NT2/D1 (cell line): ENCODE data around the gene WBP11.
"Not testable (repeated sequence)": the region's sequence is repeated elsewhere in the genome, so short reads cannot be mapped to it uniquely, and the experiment has no call there.

Source experiments
- DNase-seq: peaks from one replicate; pipeline ENCODE4 v3.0.0-alpha.2; 2011; ENCODE audit warnings: low read depth, low spot score
- H3K27me3 ChIP-seq: 2 replicates; pipeline ENCODE4 v1.6.0; 2011; ENCODE audit warnings: mild to moderate bottlenecking; ENCODE audit not compliant: insufficient read length, insufficient read depth
- H3K36me3 ChIP-seq: 2 replicates; pipeline ENCODE4 v1.6.1; 2011; ENCODE audit warnings: mild to moderate bottlenecking, low read length, mixed read lengths; ENCODE audit not compliant: insufficient read depth, insufficient read length
- H3K4me1 ChIP-seq: 2 replicates; pipeline ENCODE4 v1.5.1; 2011; ENCODE audit not compliant: insufficient read depth, insufficient read length
- H3K4me3 ChIP-seq: 2 replicates; pipeline ENCODE4 v1.5.1; 2011; ENCODE audit warnings: low read depth; ENCODE audit not compliant: insufficient read length
- H3K9ac ChIP-seq: 2 replicates; pipeline ENCODE4 v1.6.0; 2011; ENCODE audit warnings: low read depth; ENCODE audit not compliant: insufficient read length
- H3K9me3 ChIP-seq: 2 replicates; pipeline ENCODE4 v1.5.1; 2011; ENCODE audit warnings: mild to moderate bottlenecking, low read length; ENCODE audit not compliant: insufficient read depth
- SUZ12 ChIP-seq: IDR thresholded peaks from 2 replicates; pipeline ENCODE4 v1.6.1; 2011; ENCODE audit not compliant: insufficient read length, insufficient read depth; ENCODE audit errors: extremely low read depth
- YY1 ChIP-seq: IDR thresholded peaks from 2 replicates; pipeline ENCODE4 v1.6.1; 2011; ENCODE audit not compliant: insufficient read length, insufficient read depth
- ZNF274 ChIP-seq: IDR thresholded peaks from 2 replicates; pipeline ENCODE4 v1.6.1; 2011; ENCODE audit warnings: mild to moderate bottlenecking, low read depth, low read length

WBP11 gene

GRCh38 chr12:14751986-14752385 is 51.3 kb downstream of the WBP11 start:
- no peak overlapping the region for H3K4me3 ChIP-seq
- peaks cover 7% of the 10 kb centered on the region for H3K9me3 ChIP-seq
- no peaks in the 10 kb centered on the region for H3K4me1 ChIP-seq
- no peaks in the 10 kb centered on the region for H3K27me3 ChIP-seq
- TF ChIP-seq YY1 (no peak), SUZ12 (no peak), ZNF274 (no peak)
- DNase-seq, result no peak
- H3K9ac ChIP-seq, result no peak overlapping the region
- H3K36me3 ChIP-seq, result no peaks in the 10 kb centered on the region

- H3K4me1 ChIP-seq, result no peaks in the 10 kb centered on the region
- TF ChIP-seq YY1, result no peak
- TF ChIP-seq SUZ12, result no peak
- no peak for TF ChIP-seq ZNF274
- peaks cover 62% of the 10 kb centered on the region for H3K9me3 ChIP-seq
- DNase-seq, result no peak
- H3K27me3 ChIP-seq, result no peaks in the 10 kb centered on the region
- H3K9ac ChIP-seq, result no peak overlapping the region
- H3K36me3 ChIP-seq, result no peaks in the 10 kb centered on the region
- no peak overlapping the region for H3K4me3 ChIP-seq
Observed at GRCh38 chr12:14743061-14743460, 60.2 kb downstream of the WBP11 start.

- Histone ChIP-seq H3K36me3 (no peaks in the 10 kb centered on the region), H3K4me3 (no peak overlapping the region), H3K9me3 (peaks cover 55% of the 10 kb centered on the region), H3K9ac (no peak overlapping the region), H3K4me1 (no peaks in the 10 kb centered on the region), H3K27me3 (no peaks in the 10 kb centered on the region)
- TF ChIP-seq ZNF274, result no peak
- TF ChIP-seq YY1, result no peak
- TF ChIP-seq SUZ12, result no peak
- no peak for DNase-seq
Observed at GRCh38 chr12:14741942-14742341, 61.3 kb downstream of the WBP11 start.

- H3K27me3 ChIP-seq, result no peaks in the 10 kb centered on the region
- no peak overlapping the region for H3K4me3 ChIP-seq
- H3K4me1 ChIP-seq, result no peaks in the 10 kb centered on the region
- DNase-seq, result no peak
- H3K9me3 ChIP-seq, result peaks cover 51% of the 10 kb centered on the region
- no peak for TF ChIP-seq YY1
- no peak for TF ChIP-seq SUZ12
- TF ChIP-seq ZNF274, result no peak
- H3K36me3 ChIP-seq, result no peaks in the 10 kb centered on the region
- H3K9ac ChIP-seq, result no peak overlapping the region
Observed at GRCh38 chr12:14741153-14741552, 62.1 kb downstream of the WBP11 start.

GRCh38 chr12:14736441-14736840 is 66.8 kb downstream of the WBP11 start:
- H3K9ac ChIP-seq, DNase-seq, H3K4me3 ChIP-seq, H3K36me3 ChIP-seq, H3K4me1 ChIP-seq, H3K27me3 ChIP-seq, H3K9me3 ChIP-seq: not testable (repeated sequence)
